ENCODE results near the gene FBXW8.

Gene FBXW8

GRCh38 chr12:117015811-117016210 is 105.1 kb downstream of the FBXW8 start:
- peaks cover 18% of the 10 kb centered on the region for H3K4me1 ChIP-seq (ENCODE audit: insufficient read depth, low read length)
- H3K4me3 ChIP-seq (ENCODE audit: low read length), result no peak overlapping the region
- no peak overlapping the region for H3K9ac ChIP-seq (ENCODE audit: low read depth, low read length)
- no peaks in the 10 kb centered on the region for H3K9me3 ChIP-seq (ENCODE audit: insufficient read depth, low read depth, low read length)
- peaks cover 19% of the 10 kb centered on the region for H3K36me3 ChIP-seq (ENCODE audit: insufficient read depth, low read length)
- no peaks in the 10 kb centered on the region for H3K27me3 ChIP-seq (ENCODE audit: insufficient read depth, low read length)
- H3K27ac ChIP-seq (ENCODE audit: low read depth, low read length), result no peak overlapping the region

- 85% methylated on average over 8 of the region's 9 CpGs for WGBS
- H3K27ac ChIP-seq (ENCODE audit: low read depth, low read length), result no peak overlapping the region
- H3K9me3 ChIP-seq (ENCODE audit: insufficient read depth, low read depth, low read length), result no peaks in the 10 kb centered on the region
- H3K36me3 ChIP-seq (ENCODE audit: insufficient read depth, low read length), result peaks cover 19% of the 10 kb centered on the region
- no peak overlapping the region for H3K4me3 ChIP-seq (ENCODE audit: low read length)
- H3K27me3 ChIP-seq (ENCODE audit: insufficient read depth, low read length), result no peaks in the 10 kb centered on the region
- no peaks in the 10 kb centered on the region for H3K4me1 ChIP-seq (ENCODE audit: insufficient read depth, low read length)
- no peak overlapping the region for H3K9ac ChIP-seq (ENCODE audit: low read depth, low read length)
Observed at GRCh38 chr12:117017807-117018206, 107.1 kb downstream of the FBXW8 start.

DNA sequence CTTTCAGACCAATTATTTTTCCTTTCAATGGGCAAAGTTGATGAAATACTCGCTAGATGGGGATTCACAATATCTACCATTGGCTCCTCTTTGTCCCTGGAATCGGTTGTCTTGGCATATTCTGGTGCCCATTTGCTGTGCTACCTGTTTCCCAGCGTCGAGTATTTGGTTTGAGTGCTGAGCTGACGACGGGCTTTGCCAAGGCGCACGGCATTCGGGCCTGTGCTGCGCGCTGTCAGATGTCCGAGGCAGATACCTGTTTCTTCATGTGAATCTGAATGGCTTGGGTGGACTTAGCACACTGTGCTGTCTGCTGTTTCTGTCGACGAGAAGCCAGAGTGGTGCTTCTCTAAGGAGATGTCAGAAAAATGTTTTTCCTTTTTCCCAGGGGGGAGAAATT is 107.5 kb downstream of the FBXW8 start:
- H3K9me3 ChIP-seq (ENCODE audit: insufficient read depth, low read depth, low read length), result no peaks in the 10 kb centered on the region
- H3K9ac ChIP-seq (ENCODE audit: low read depth, low read length), result no peak overlapping the region
- peaks cover 19% of the 10 kb centered on the region for H3K36me3 ChIP-seq (ENCODE audit: insufficient read depth, low read length)
- H3K4me3 ChIP-seq (ENCODE audit: low read length), result no peak overlapping the region
- WGBS, result 95% methylated on average over 14 of the region's 14 CpGs
- H3K27ac ChIP-seq (ENCODE audit: low read depth, low read length), result no peak overlapping the region
- no peaks in the 10 kb centered on the region for H3K27me3 ChIP-seq (ENCODE audit: insufficient read depth, low read length)
- no peaks in the 10 kb centered on the region for H3K4me1 ChIP-seq (ENCODE audit: insufficient read depth, low read length)

GRCh38 chr12:117018685-117019084 is 107.9 kb downstream of the FBXW8 start:
- Histone ChIP-seq H3K9me3 (ENCODE audit: insufficient read depth, low read depth, low read length) (no peaks in the 10 kb centered on the region), H3K36me3 (ENCODE audit: insufficient read depth, low read length) (peaks cover 19% of the 10 kb centered on the region), H3K27me3 (ENCODE audit: insufficient read depth, low read length) (no peaks in the 10 kb centered on the region), H3K9ac (ENCODE audit: low read depth, low read length) (no peak overlapping the region), H3K4me1 (ENCODE audit: insufficient read depth, low read length) (no peaks in the 10 kb centered on the region), H3K4me3 (ENCODE audit: low read length) (no peak overlapping the region), H3K27ac (ENCODE audit: low read depth, low read length) (no peak overlapping the region)
- WGBS, result 89% methylated on average over 3 of the region's 3 CpGs

DNA sequence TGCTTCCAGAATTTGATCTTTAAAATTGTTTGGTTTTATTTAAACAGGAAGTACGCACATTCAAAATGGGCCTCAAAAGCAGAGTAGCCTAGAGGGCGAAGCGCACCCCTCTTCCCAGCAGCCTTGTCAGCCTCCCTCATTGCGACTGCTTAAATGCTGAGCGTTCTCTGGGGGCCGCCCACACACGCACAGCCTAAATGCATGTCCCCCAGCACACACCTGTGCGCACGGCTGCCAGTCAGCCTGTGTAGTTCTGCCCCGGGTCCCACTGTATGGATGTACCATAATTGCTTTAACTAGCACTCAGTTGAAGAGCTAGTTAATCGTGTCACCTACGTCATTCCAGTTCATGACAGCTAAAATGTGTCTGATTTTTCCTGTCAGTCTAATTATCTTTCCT is 109.1 kb downstream of the FBXW8 start:
- Histone ChIP-seq H3K27ac (ENCODE audit: low read depth, low read length) (no peak overlapping the region), H3K9me3 (ENCODE audit: insufficient read depth, low read depth, low read length) (no peaks in the 10 kb centered on the region), H3K4me1 (ENCODE audit: insufficient read depth, low read length) (no peaks in the 10 kb centered on the region), H3K36me3 (ENCODE audit: insufficient read depth, low read length) (peaks cover 25% of the 10 kb centered on the region), H3K9ac (ENCODE audit: low read depth, low read length) (no peak overlapping the region), H3K27me3 (ENCODE audit: insufficient read depth, low read length) (no peaks in the 10 kb centered on the region), H3K4me3 (ENCODE audit: low read length) (no peak overlapping the region)
- 95% methylated on average over 12 of the region's 12 CpGs for WGBS

- Histone ChIP-seq H3K4me3 (ENCODE audit: low read length) (no peak overlapping the region), H3K27ac (ENCODE audit: low read depth, low read length) (no peak overlapping the region), H3K36me3 (ENCODE audit: insufficient read depth, low read length) (peaks cover 22% of the 10 kb centered on the region), H3K27me3 (ENCODE audit: insufficient read depth, low read length) (no peaks in the 10 kb centered on the region), H3K4me1 (ENCODE audit: insufficient read depth, low read length) (no peaks in the 10 kb centered on the region), H3K9me3 (ENCODE audit: insufficient read depth, low read depth, low read length) (no peaks in the 10 kb centered on the region), H3K9ac (ENCODE audit: low read depth, low read length) (no peak overlapping the region)
- WGBS, result 88% methylated on average over 12 of the region's 12 CpGs
Observed at GRCh38 chr12:117020536-117021220, 109.9 kb downstream of the FBXW8 start.

- no peak overlapping the region for H3K27ac ChIP-seq (ENCODE audit: low read depth, low read length)
- peaks cover 26% of the 10 kb centered on the region for H3K36me3 ChIP-seq (ENCODE audit: insufficient read depth, low read length)
- H3K9me3 ChIP-seq (ENCODE audit: insufficient read depth, low read depth, low read length), result no peaks in the 10 kb centered on the region
- WGBS, result 95% methylated on average over 6 of the region's 6 CpGs
- no peaks in the 10 kb centered on the region for H3K27me3 ChIP-seq (ENCODE audit: insufficient read depth, low read length)
- no peaks in the 10 kb centered on the region for H3K4me1 ChIP-seq (ENCODE audit: insufficient read depth, low read length)
- no peak overlapping the region for H3K9ac ChIP-seq (ENCODE audit: low read depth, low read length)
- no peak overlapping the region for H3K4me3 ChIP-seq (ENCODE audit: low read length)
Observed at GRCh38 chr12:117022465-117022864, 111.7 kb downstream of the FBXW8 start.

DNA sequence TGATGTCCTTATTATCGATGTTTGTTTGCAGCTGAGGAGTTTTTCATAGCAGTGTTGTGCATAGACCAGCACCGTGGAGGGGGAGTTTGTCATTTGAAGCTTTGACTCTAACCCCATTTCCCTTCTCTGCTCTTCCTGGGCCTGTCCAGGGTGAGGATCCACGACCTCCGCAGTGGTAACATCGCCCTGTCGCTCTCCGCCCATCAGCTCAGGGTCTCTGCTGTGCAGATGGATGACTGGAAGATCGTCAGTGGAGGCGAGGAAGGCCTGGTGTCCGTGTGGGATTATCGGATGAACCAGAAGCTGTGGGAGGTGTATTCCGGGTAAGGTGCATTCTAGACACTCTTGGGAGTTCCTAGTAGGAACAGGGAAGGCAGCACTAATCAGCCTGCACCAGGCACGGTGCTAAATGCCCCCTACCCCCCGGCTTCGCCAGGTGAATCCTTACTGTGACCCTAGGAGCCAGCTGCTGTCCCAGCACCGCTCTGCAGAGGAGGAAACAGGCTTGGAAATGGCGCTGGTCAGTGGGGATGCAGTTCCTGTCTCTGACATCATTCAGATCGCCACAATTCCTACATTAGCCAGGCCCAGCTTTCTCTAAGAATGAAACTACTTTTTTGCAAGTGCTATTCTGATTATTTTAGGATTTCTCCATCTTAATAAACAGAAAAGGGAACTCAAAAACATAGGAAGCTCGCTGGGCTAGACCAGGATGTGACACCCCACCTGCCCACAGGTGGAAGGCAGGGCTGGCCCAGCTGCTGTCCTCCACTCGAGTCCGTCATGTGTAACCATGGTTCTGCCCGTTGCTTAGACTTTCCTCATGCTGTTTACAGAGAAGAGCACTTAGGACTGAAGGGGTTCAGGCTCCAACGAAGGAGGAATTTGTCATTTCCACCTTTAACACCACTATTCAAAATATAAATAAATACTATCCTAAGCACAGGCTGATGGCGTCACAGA is 113.5 kb downstream of the FBXW8 start:
- no peaks in the 10 kb centered on the region for H3K27me3 ChIP-seq (ENCODE audit: insufficient read depth, low read length)
- no peaks in the 10 kb centered on the region for H3K4me1 ChIP-seq (ENCODE audit: insufficient read depth, low read length)
- no peak overlapping the region for H3K27ac ChIP-seq (ENCODE audit: low read depth, low read length)
- H3K9ac ChIP-seq (ENCODE audit: low read depth, low read length), result no peak overlapping the region
- peaks cover 43% of the 10 kb centered on the region for H3K36me3 ChIP-seq (ENCODE audit: insufficient read depth, low read length)
- 93% methylated on average over 24 of the region's 24 CpGs for WGBS
- H3K9me3 ChIP-seq (ENCODE audit: insufficient read depth, low read depth, low read length), result no peaks in the 10 kb centered on the region
- no peak overlapping the region for H3K4me3 ChIP-seq (ENCODE audit: low read length)

- Histone ChIP-seq H3K9ac (ENCODE audit: low read depth, low read length) (no peak overlapping the region), H3K9me3 (ENCODE audit: insufficient read depth, low read depth, low read length) (no peaks in the 10 kb centered on the region), H3K27me3 (ENCODE audit: insufficient read depth, low read length) (no peaks in the 10 kb centered on the region), H3K27ac (ENCODE audit: low read depth, low read length) (no peak overlapping the region), H3K36me3 (ENCODE audit: insufficient read depth, low read length) (peaks cover 46% of the 10 kb centered on the region), H3K4me1 (ENCODE audit: insufficient read depth, low read length) (no peaks in the 10 kb centered on the region), H3K4me3 (ENCODE audit: low read length) (no peak overlapping the region)
- 93% methylated on average over 10 of the region's 10 CpGs for WGBS
Observed at GRCh38 chr12:117024961-117025480, 114.3 kb downstream of the FBXW8 start.

GRCh38 chr12:117025481-117026151 is 114.9 kb downstream of the FBXW8 start:
- Histone ChIP-seq H3K36me3 (ENCODE audit: insufficient read depth, low read length) (peaks cover 47% of the 10 kb centered on the region), H3K9me3 (ENCODE audit: insufficient read depth, low read depth, low read length) (no peaks in the 10 kb centered on the region), H3K27ac (ENCODE audit: low read depth, low read length) (no peak overlapping the region), H3K9ac (ENCODE audit: low read depth, low read length) (no peak overlapping the region), H3K4me3 (ENCODE audit: low read length) (no peak overlapping the region), H3K4me1 (ENCODE audit: insufficient read depth, low read length) (no peaks in the 10 kb centered on the region), H3K27me3 (ENCODE audit: insufficient read depth, low read length) (no peaks in the 10 kb centered on the region)
- WGBS, result 43% methylated on average over 14 of the region's 14 CpGs

DNA sequence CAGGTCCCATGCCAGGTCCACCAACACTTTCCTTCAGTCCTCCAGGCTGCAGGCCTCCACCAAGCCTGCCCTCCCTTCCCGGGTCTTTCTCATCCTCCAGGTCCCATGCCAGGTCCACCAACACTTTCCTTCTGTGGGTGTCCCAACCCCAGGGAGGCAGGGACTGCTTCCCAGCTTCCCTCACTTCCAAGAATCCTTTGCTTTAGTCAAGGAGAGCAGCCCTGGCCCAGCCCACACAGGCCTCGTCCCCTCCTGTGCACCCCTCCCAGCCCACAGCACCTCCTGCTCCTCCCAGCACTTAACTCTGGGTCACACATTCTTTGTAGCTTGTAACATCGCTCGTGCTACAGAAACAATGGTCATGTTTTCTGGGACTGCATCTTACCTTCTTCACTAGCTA is 115.6 kb downstream of the FBXW8 start:
- peaks cover 47% of the 10 kb centered on the region for H3K36me3 ChIP-seq (ENCODE audit: insufficient read depth, low read length)
- no peaks in the 10 kb centered on the region for H3K27me3 ChIP-seq (ENCODE audit: insufficient read depth, low read length)
- no peak overlapping the region for H3K27ac ChIP-seq (ENCODE audit: low read depth, low read length)
- no peak overlapping the region for H3K4me3 ChIP-seq (ENCODE audit: low read length)
- 75% methylated on average over 4 of the region's 4 CpGs for WGBS
- no peak overlapping the region for H3K9ac ChIP-seq (ENCODE audit: low read depth, low read length)
- no peaks in the 10 kb centered on the region for H3K9me3 ChIP-seq (ENCODE audit: insufficient read depth, low read depth, low read length)
- H3K4me1 ChIP-seq (ENCODE audit: insufficient read depth, low read length), result no peaks in the 10 kb centered on the region
